Right ventricle myocardium superior (tissue), 1 donor: ENCODE data around the gene GMPR. TPM values are rescaled to one million over a fixed set of nuclear protein-coding genes. Genes with fewer than 3 reads are reported as not detected.

ENCODE experiments used
- ATAC-seq: fragments of 200-7000 bp; cut with Tn5 transposase; one replicate; pipeline ENCODE4 v1.9.1; 2020; ENCODE audit warnings: mild to moderate bottlenecking; ENCODE audit not compliant: poor library complexity
- DNase-seq: peaks from one replicate; pipeline ENCODE4 v3.0.0-alpha.2; 2020
- intact Hi-C: fragments of 100-400 bp; cut with DNase I; formaldehyde crosslinking; loops from one replicate; pipeline ENCODE4 v1.11.2; 2022
- long read RNA-seq: library from polyadenylated mRNA; unstranded; transcript quantifications from one replicate; pipeline ENCODE4 v2.0.0, GENCODE V29; 2021
- total RNA-seq: library from RNA; stranded (reverse); fragmentation: NEBNext Ultra II Directional; extraction: Animal tissue kit (Norgen Biotek cat#: 25700); gene quantifications from one replicate; pipeline ENCODE4 v1.2.1, GENCODE V29; 2021
- donor health status: DM: no; HTN: yes; CAD: no; lungs with severe emphysema.

Gene GMPR
- 121 TPM for total RNA-seq
- long read RNA-seq, transcript GMPR-201 (9 exons, 1,515 nt), result major isoform, 231 of 260 reads
- long read RNA-seq, partial matches to known transcripts, result 7 of 260 reads
- long read RNA-seq, other reads (novel, unspliced or antisense), result 21 of 260 reads

DNA sequence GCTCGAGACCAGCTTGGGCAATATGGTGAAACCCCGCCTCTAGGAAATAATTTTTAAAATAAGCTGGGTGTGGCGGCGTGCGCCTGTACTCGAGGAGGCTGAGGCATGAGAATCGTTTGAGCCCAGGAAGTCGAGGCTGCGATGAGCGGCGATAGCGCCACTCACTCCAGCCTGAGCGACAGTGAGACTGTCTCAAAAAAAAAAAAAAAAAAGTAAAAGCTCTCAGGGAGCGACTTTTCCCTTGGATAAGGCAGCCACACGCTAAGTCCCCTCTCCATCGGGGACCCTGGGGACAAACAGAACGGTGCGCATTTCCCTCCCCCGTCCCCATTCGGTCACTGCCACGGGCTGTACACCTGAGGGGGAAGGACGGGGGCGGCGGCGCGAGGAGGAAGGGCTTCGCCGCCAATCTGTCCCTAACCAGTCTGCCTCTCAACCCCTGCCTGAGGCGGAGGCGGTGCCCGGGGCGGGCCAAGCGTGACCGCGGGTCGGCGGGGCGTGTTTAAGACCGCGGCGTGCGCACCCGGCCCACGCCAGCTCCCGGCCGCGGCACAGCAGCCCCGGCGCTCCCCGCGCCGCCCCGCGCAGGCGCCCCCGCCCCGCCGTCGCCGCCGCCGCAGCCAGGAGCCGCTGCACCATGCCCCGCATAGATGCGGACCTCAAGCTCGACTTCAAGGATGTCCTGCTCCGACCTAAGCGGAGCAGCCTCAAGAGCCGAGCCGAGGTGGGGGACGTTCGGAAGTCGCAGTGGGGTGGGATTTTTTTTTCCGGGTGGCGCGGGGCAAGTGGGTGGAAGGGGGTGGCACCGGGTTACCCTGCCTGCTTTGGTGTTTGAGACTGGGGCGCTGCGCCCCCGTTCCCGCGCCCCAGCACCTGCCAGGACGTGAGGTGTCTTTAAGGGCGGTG lies at the start of gene GMPR:
TSS of gene GMPR (plus strand) at position 531 of the 906 bp plus-strand sequence. CDS start at position 638, 107 bp downstream.
- DNase-seq (peak; percentile 90), ATAC-seq (peak; percentile 81)
- intact Hi-C loops, result loop anchor here (5.0 kb wide), 1 partner anchor 39 kb away; no protein-coding TSS in a partner anchor

DNA sequence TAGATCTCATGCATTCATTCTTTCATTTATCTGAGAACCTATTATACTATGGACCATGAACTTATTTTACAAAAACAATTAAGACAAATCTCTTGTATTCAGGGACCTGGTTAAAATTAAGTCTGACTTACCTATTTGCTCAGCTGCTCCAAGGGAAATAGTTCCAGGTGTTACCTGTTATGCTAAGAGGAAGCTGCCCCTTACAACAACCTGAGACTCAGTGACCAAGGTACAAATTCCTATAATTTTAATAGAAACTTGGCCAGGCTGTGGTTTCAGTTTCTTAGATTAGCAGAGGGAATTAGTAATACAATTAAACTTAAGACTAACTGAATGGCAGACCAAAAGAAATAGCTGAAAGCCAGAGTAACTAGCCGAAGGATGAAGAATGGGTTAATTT lies 48.2 kb upstream of the GMPR start:
- DNase-seq (no peak), ATAC-seq (no peak)
- intact Hi-C loops, result no loop called here

DNA sequence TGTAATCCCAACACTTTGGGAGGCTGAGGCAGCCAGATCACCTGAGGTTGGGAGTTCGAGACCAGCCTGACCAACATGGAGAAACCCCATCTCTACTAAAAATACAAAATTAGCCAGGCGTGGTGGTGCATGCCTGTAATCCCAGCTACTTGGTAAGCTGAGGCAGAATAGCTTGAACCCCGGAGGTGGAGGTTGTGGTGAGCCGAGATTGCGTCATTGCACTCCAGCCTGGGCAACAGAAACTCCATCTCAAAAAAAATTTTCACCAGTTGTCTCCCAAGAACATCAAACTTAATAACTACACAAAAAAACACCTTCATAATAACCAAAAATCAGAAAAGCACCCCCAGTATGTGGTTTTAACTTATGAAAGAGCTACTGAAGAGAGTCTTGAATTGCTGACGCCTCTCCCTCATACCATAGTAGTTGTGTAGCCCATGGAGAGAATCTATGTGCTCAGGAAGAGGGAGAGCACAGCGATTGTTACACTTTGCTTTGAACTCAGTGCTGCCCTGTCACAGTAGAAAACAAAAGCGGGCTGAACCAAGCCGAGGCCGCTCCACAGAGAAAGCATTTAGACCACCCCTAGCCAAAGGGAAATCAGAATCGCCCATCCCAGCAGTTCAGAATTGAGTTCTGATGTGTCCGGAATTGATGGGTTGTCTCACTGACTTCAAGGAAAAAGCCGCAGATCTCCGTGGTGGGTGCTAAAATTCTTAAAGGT lies 42.0 kb upstream of the GMPR start:
- intact Hi-C loops, result no loop called here
- ATAC-seq (no peak), DNase-seq (no peak)

DNA sequence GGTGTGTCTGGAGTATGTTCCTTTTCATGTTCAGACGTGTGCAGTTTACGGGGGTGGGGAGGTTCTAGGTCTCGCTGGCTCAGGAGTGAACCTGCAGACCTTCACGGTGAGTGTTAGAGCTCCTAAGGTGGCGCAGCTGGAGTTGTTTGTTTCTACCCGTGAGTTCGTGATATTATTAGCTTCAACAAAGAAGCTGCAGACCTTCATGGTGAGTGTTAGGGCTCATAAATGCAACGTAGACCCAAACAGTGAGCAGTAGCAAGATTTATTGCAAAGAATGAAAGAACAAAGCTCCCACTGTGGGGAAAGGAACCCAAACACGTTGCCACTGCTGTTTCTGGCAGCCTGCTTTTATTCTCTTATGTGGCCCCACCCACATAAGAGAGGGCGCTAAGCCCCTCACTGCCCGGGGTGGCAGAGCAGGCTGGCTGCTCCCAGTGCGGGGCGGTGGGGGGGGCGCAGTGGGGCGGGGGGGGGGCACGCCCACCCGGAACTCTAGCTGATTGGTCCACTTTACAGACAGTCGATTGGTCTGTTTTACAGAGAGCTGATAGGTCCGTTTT lies 41.3 kb upstream of the GMPR start:
- intact Hi-C loops, result no loop called here
- no peak for ATAC-seq

DNA sequence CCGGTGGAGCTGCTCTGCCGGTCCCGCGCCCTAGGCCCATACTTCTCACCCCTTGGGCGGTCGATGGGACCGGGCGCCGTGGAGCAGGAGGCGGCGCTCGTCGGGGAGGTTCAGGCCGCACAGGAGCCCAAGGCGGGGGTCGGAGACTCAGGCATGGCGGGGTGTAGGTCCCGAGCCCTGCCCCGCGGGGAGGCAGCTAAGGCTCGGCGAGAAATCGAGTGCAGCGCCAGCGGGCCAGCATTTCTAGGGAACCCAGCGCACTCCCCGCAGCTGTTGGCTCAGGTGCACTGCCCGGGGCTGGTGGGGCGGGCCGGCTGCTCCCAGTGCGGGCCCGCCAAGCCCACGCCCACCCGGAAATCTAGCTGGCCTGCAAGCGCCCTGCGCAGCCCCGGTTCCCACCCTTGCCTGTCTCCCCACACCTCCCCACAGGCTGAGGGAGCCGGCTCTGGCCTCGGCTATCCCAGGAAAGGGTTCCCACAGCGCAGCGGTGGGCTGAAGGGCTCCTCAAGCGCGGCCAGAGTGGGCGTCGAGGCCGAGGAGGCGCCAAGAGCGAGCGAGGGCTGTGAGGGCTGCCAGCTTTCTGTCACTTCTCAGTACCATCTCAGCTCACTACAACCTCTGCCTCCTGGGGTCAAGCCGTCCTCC lies 40.2 kb upstream of the GMPR start:
- ATAC-seq (no peak), DNase-seq (no peak)
- intact Hi-C loops, result no loop called here

More for the DNA sequence above, 41.3 kb upstream of the GMPR start:
- DNase-seq, result no peak

DNA sequence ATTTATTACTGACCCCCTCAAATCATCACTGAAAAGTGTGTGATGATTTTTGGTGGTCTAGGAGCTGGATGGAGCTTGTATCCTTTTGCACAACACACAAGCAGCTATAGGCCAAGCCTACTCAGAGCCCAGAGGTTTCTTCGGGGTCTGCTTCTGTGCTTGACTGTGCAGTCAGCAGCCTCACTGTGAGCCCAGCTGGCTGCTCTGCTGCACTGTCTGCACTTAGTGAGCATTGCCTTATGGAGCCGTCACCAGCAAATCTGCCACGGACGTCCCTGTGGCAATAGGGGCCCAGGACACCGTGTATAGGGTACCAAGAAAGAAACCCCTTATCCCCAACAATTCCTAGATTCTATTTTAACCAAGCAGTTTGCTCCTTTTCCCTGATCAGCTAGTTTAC lies 38.6 kb upstream of the GMPR start:
- ATAC-seq, result no peak
- DNase-seq, result no peak
- intact Hi-C loops, result no loop called here

DNA sequence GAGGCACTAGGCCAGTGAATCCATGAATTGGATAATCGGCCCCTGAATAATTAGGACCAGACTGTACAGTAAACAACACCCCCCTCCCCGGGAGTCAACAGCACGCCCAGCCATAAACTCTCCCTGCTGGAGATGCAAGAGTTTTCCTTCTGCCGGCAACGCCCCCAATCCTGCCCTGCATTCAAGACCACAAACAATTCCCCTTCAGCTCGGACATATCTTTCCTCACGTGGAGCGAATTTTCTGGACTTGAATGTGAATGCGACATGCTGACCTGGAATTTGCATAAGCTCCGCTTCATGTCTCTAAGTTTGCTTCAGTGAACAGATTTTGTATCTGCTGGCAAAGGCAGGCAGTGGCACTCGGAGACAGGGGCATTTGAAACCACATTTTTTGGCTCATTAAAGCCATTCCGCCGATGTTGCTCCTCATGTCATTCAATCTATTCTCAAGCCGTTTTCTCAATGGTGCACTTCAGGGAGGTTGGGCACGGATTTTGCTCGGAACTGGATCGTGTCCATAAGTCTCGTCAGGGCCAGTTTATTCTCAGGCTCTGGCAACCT lies 38.0 kb upstream of the GMPR start:
- no peak for ATAC-seq
- intact Hi-C loops, result no loop called here
- DNase-seq, result no peak

DNA sequence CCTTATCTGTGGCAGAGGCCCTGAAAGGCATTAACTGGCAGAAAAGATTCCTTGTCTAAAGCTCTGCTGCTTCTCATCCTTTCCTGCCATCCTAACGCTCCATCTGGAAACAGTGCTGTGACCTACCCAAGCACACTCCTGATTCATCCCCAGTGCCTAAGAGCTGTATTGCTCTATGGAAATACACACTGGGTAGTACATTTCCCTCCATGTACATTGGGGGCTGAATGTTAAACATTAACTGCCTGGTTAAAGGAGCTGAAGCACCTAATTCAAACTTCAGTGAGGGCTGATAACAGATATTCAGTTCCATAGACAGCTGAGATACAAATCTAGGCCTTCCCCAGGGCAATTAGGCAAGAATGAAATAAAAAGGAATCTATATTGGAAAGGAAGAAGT lies 36.7 kb upstream of the GMPR start:
- DNase-seq, result no peak
- ATAC-seq, result no peak
- intact Hi-C loops, result no loop called here

DNA sequence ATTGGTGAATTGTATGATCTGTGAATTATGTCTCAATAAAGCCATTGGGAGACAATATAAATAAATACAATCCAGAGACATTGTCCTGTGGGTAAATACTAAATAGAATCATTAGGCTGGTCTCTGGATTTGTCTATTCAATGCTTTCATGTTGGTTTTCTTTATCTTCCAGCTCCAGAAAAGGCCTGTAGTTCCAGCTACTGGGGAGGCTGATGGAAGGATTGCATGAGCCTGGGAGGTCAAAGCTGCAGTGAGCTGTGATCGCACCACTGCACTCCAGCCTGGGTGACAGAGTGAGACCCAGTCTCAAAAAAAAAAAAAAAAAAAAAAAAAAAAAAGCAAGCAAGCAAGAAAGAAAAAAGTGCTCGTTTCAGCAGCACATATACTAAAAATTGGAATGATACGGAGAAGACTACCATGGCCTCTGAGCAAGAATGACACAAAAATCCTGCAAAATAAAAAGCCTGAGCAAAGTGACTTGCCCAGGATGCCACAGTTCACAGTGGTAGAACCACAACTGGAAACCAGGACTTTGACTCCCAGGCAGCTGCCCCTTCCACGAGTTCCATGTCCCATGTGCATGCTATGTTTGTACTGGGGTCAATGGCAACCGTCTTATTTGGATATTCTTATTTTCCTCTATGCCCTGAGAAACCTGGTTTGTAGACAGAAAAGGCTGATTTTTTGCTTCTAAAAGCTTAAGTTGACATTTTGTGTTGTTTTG lies 33.6 kb upstream of the GMPR start:
- intact Hi-C loops, result loop anchor here (5.0 kb wide), 1 partner anchor 513 kb away; no protein-coding TSS in a partner anchor
- ATAC-seq, result no peak

DNA sequence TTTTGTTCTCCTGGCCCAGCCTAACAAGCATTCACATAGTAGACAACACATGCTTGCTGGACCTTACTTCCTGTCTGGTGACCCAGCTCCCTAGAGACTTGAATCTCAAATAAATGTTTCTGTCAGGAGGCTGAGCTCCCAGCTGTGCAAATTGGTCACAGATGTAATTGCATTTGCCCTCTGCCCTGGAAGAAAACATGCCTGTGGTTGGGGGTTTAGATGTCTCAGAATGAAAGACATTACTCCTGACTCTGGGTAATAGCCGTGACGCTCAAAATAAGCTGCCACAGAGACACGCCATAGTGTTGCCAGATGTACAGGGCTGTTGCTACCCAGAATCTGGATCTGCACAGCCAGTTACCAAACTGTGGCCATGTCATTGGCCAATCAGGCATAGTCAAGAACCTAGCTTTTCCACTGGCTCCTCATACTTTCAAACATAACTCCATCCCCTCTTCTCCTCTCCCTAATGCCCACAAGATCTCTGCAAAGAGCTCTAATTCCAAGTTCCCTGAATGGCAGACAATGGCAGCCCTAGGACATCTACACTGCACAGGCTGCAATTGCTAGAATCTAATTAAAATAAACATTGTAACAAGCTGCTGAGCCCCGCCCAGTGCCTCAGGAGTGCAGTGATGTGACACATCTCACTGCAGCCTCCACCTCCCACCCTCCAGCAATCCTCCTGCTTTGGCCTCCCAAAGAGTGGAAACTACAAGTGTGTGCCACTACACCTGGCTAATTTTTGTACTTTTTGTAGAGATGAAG lies 32.8 kb upstream of the GMPR start:
- DNase-seq (no peak), ATAC-seq (peak; percentile 42)
- intact Hi-C loops, result loop anchor here (5.0 kb wide), 1 partner anchor 513 kb away; no protein-coding TSS in a partner anchor

More for the DNA sequence above, 33.6 kb upstream of the GMPR start:
- DNase-seq, result no peak

DNA sequence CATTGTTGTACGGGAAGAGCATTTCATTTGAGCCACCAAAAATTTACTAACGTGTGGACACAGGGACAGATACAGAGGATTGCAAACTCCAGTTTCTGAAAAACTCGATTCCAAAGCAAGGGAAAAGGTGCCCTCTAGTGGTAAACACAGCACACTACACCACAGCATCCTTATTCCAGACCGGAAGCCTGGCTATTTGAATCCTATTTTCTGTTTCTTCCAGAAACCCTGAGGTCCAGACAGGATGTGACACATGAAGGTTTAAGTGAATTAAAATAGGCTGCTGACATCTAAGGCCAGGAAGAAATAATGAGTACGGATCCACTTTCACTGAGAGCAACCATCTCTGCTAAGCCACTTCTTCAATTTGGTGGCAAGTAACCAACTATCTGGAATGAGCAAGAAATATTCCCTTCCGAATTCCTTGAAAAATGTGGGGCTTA lies 31.8 kb upstream of the GMPR start:
- intact Hi-C loops, result loop anchor here (5.0 kb wide), 1 partner anchor 514 kb away; no protein-coding TSS in a partner anchor
- peak; percentile 92 for ATAC-seq
- no peak for DNase-seq

DNA sequence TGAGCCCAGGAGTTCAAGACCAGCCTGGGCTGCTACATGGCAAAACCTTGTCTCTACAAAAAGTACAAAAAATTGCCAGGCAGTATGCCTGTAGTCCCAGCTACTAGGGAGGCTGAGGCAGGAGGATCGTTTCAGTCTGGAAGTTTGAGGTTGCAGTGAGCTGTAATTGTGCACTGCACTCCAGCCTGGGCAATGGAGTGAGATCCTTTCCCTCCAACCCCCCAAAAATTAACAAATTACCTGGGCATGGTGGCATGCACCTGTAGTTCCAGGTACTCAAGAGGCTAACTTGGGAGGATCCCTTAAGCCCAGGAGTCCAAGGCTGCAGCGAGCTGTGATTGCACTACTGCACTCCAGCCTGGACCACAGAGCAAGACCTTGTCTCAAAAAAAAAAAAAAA lies 29.4 kb upstream of the GMPR start:
- ATAC-seq (no peak), DNase-seq (no peak)
- intact Hi-C loops, result loop anchor here (5.0 kb wide), 1 partner anchor 517 kb away; no protein-coding TSS in a partner anchor

DNA sequence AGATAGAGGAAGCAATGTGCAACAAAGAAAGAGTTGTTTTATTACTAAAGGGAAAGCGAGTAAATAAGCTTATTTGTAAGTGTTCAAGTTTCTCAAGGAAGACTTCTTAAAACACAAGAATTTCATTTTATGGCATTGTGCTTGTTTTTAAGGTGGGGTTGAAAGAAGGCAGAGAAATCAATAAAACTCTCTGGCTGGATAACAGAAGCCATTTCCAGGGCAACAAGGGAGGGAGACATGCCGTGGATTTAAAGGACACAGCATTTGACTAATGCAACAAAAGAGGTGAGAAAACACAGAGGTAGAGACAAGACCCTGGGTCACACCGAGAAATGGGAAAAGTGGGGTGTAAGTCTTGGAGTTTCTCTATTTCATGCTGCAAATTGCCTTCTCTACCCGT lies 28.8 kb upstream of the GMPR start:
- intact Hi-C loops, result loop anchor here (5.0 kb wide), 1 partner anchor 517 kb away; no protein-coding TSS in a partner anchor
- ATAC-seq (no peak), DNase-seq (no peak)

DNA sequence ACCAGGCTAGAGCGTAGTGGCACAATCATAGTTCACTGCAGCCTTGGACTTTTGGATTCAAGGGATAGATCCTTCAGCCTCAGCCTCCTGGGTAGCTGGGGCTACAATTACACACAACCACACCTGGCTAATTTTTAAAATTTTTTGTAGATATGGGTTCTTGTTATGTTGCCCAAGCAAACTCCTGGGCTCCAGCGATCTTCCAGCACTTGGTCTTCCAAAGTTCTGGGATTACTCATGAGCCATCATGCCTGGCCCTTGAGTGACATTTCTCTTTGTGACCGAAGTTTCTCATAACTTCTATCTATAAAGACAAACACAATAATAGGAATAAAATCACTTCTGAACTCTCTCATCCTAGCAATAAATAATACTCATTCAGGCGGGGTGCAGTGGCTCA lies 26.1 kb upstream of the GMPR start:
- ATAC-seq (no peak), DNase-seq (no peak)
- intact Hi-C loops, result no loop called here

DNA sequence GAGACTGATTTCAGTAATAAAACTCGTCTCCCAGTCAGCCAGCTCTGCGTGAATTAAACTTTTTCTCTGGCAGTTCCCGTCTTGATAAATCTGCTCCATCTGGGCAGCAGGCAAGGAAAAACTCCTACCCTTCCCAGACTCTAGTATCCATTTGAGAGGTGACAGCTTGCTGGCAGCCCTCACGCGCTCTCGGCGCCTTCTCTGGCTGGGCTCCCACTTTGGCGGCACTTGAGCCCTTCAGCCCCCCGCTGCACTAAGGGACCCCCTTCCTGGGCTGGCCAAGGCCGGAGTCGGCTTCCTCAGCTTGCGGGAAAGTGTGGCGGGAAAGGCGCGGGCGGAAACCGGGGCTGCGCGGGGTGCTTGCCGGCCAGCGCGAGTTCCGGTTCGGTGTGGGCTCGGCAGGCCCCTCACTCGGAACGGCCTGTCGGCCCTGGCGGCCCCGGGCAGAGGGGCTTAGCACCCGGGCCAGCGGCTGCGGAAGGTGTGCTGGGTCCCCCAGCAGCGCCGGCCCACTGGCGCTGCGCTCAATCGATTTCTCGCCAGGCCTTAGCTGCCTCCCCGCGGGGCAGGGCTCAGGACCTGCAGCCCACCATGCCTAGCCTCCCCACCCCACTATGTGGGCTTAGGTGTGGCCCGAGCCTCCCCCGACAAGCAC lies 21.8 kb upstream of the GMPR start:
- intact Hi-C loops, result no loop called here
- ATAC-seq (peak; percentile 29), DNase-seq (no peak)

DNA sequence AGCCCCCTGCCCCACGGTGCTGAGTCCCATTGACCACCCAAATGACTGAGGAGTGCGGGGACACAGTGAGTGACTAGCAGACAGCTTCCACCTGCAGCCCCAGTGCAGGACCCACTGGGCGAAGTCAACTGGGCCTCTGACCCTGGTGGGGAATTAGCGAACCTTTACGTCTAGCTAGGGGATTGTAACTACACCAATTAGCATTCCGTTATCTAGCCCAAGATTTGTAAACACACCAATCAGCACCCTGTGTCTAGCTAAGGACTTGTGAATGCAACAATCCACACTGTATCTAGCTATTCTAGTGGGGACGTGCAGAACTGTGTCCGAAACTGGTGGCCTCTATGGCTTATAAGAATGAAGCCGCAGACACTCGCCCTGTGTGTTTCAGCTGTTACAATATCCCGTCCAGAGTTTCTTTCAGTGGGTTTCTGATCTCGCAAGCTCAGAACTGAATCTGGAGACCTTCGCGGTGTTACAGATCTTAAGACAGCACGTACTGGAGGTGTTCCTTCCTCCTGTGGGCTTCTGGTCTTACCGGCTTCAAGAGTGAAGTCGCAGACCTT lies 21.1 kb upstream of the GMPR start:
- DNase-seq (no peak), ATAC-seq (peak; percentile 3)
- intact Hi-C loops, result no loop called here
